Stimulated activated naive CD8-positive, alpha-beta T cell treated with anti-CD3 and anti-CD28 coated beads, Interleukin-15, Interleukin-2, amounts not matched to agents 100 ng/mL and 50 ng/mL, for 24 hours (primary cell): ENCODE data around the gene TNFRSF14.
"Not testable (repeated sequence)": the region's sequence is repeated elsewhere in the genome, so short reads cannot be mapped to it uniquely, and the experiment has no call there.

Experiments used
- H3K27ac Mint-ChIP-seq: one replicate; pipeline ENCODE4 v1.8.0; 2021; ENCODE audit warnings: mild to moderate bottlenecking, mixed read lengths
- H3K27me3 Mint-ChIP-seq: one replicate; pipeline ENCODE4 v1.8.0; 2021; ENCODE audit warnings: mixed read lengths
- H3K36me3 Mint-ChIP-seq: one replicate; pipeline ENCODE4 v1.8.0; 2021; ENCODE audit warnings: low read depth, mixed read lengths
- H3K4me1 Mint-ChIP-seq: one replicate; pipeline ENCODE4 v1.8.0; 2021; ENCODE audit warnings: low read depth, mixed read lengths
- H3K4me3 Mint-ChIP-seq: one replicate; pipeline ENCODE4 v1.8.0; 2021; ENCODE audit warnings: mild to moderate bottlenecking, mixed read lengths
- H3K9me3 Mint-ChIP-seq: one replicate; pipeline ENCODE4 v1.8.0; 2021; ENCODE audit warnings: mixed read lengths

Gene TNFRSF14

GRCh38 chr1:2561898-2562895 lies 6.0 kb downstream of the TNFRSF14 start:
- Mint-ChIP-seq H3K27ac (no peak overlapping the region), H3K9me3 (no peaks in the 10 kb centered on the region), H3K4me3 (no peak overlapping the region), H3K4me1 (peaks cover 19% of the 10 kb centered on the region), H3K27me3 (no peaks in the 10 kb centered on the region), H3K36me3 (peaks cover 11% of the 10 kb centered on the region)

- H3K27ac Mint-ChIP-seq: no peak overlapping the region
- H3K27me3 Mint-ChIP-seq: no peaks in the 10 kb centered on the region
- no peak overlapping the region for H3K4me3 Mint-ChIP-seq
- peaks cover 11% of the 10 kb centered on the region for H3K4me1 Mint-ChIP-seq
- H3K9me3 Mint-ChIP-seq: no peaks in the 10 kb centered on the region
- H3K36me3 Mint-ChIP-seq: peaks cover 11% of the 10 kb centered on the region
Observed at GRCh38 chr1:2563205-2563604, 7.0 kb downstream of the TNFRSF14 start.

GRCh38 chr1:2564006-2564814 lies 8.0 kb downstream of the TNFRSF14 start:
- H3K9me3 Mint-ChIP-seq: no peaks in the 10 kb centered on the region
- no peak overlapping the region for H3K27ac Mint-ChIP-seq
- peaks cover 6% of the 10 kb centered on the region for H3K36me3 Mint-ChIP-seq
- no peaks in the 10 kb centered on the region for H3K27me3 Mint-ChIP-seq
- peaks cover 5% of the 10 kb centered on the region for H3K4me1 Mint-ChIP-seq
- no peak overlapping the region for H3K4me3 Mint-ChIP-seq

- Mint-ChIP-seq H3K27ac (no peak overlapping the region), H3K4me1 (peaks cover 5% of the 10 kb centered on the region), H3K9me3 (no peaks in the 10 kb centered on the region), H3K36me3 (peaks cover 6% of the 10 kb centered on the region), H3K27me3 (no peaks in the 10 kb centered on the region), H3K4me3 (no peak overlapping the region)
Observed at GRCh38 chr1:2564815-2565374, 8.7 kb downstream of the TNFRSF14 start.

- Mint-ChIP-seq H3K4me3 (no peak overlapping the region), H3K9me3 (no peaks in the 10 kb centered on the region), H3K36me3 (peaks cover 5% of the 10 kb centered on the region), H3K27me3 (no peaks in the 10 kb centered on the region), H3K27ac (no peak overlapping the region), H3K4me1 (peaks cover under 1% of the 10 kb centered on the region)
Observed at GRCh38 chr1:2566101-2567045, 10.2 kb downstream of the TNFRSF14 start.

- Mint-ChIP-seq H3K9me3 (no peaks in the 10 kb centered on the region), H3K4me3 (no peak overlapping the region), H3K27me3 (no peaks in the 10 kb centered on the region), H3K4me1 (no peaks in the 10 kb centered on the region), H3K36me3 (peaks cover 4% of the 10 kb centered on the region), H3K27ac (no peak overlapping the region)
Observed at GRCh38 chr1:2567083-2567679, 11.0 kb downstream of the TNFRSF14 start.

GRCh38 chr1:2568187-2568816 lies 12.1 kb downstream of the TNFRSF14 start:
- not testable (repeated sequence) for H3K36me3 Mint-ChIP-seq, H3K27me3 Mint-ChIP-seq, H3K27ac Mint-ChIP-seq

GRCh38 chr1:2569060-2569459 lies 12.9 kb downstream of the TNFRSF14 start:
- peaks cover 5% of the 10 kb centered on the region for H3K4me1 Mint-ChIP-seq
- H3K36me3 Mint-ChIP-seq: peaks cover 4% of the 10 kb centered on the region

More at GRCh38 chr1:2568187-2568816, 12.1 kb downstream of the TNFRSF14 start:
- not testable (repeated sequence) for H3K4me3 Mint-ChIP-seq, H3K9me3 Mint-ChIP-seq, H3K4me1 Mint-ChIP-seq

GRCh38 chr1:2569703-2570102 lies 13.5 kb downstream of the TNFRSF14 start:
- not testable (repeated sequence) for H3K36me3 Mint-ChIP-seq, H3K9me3 Mint-ChIP-seq, H3K27ac Mint-ChIP-seq, H3K4me1 Mint-ChIP-seq, H3K4me3 Mint-ChIP-seq, H3K27me3 Mint-ChIP-seq

More at GRCh38 chr1:2569060-2569459, 12.9 kb downstream of the TNFRSF14 start:
- no peaks in the 10 kb centered on the region for H3K27me3 Mint-ChIP-seq
- H3K9me3 Mint-ChIP-seq: peaks cover 5% of the 10 kb centered on the region
- H3K27ac Mint-ChIP-seq: no peak overlapping the region
- no peak overlapping the region for H3K4me3 Mint-ChIP-seq

GRCh38 chr1:2570332-2570731 lies 14.2 kb downstream of the TNFRSF14 start:
- H3K4me3 Mint-ChIP-seq: no peak overlapping the region
- H3K4me1 Mint-ChIP-seq: peaks cover 12% of the 10 kb centered on the region
- H3K36me3 Mint-ChIP-seq: peaks cover 4% of the 10 kb centered on the region
- peaks cover 5% of the 10 kb centered on the region for H3K9me3 Mint-ChIP-seq
- H3K27ac Mint-ChIP-seq: no peak overlapping the region
- H3K27me3 Mint-ChIP-seq: no peaks in the 10 kb centered on the region

- H3K36me3 Mint-ChIP-seq: peaks cover 4% of the 10 kb centered on the region
- H3K4me3 Mint-ChIP-seq: no peak overlapping the region
- peaks cover 18% of the 10 kb centered on the region for H3K4me1 Mint-ChIP-seq
- no peaks in the 10 kb centered on the region for H3K27me3 Mint-ChIP-seq
- H3K9me3 Mint-ChIP-seq: peaks cover 5% of the 10 kb centered on the region
- H3K27ac Mint-ChIP-seq: no peak overlapping the region
Observed at GRCh38 chr1:2571348-2571747, 15.2 kb downstream of the TNFRSF14 start.

- H3K4me1 Mint-ChIP-seq: peaks cover 35% of the 10 kb centered on the region
- H3K9me3 Mint-ChIP-seq: peaks cover 5% of the 10 kb centered on the region
- no peak overlapping the region for H3K4me3 Mint-ChIP-seq
- no peaks in the 10 kb centered on the region for H3K27me3 Mint-ChIP-seq
- no peak overlapping the region for H3K27ac Mint-ChIP-seq
- H3K36me3 Mint-ChIP-seq: peaks cover 4% of the 10 kb centered on the region
Observed at GRCh38 chr1:2573250-2573920, 17.2 kb downstream of the TNFRSF14 start.

GRCh38 chr1:2574350-2574749 lies 18.2 kb downstream of the TNFRSF14 start:
- Mint-ChIP-seq H3K36me3 (peaks cover 4% of the 10 kb centered on the region), H3K27me3 (no peaks in the 10 kb centered on the region), H3K4me1 (peaks cover 45% of the 10 kb centered on the region), H3K9me3 (peaks cover 5% of the 10 kb centered on the region), H3K27ac (no peak overlapping the region), H3K4me3 (no peak overlapping the region)
